HepG2 (cell line): ENCODE measurements around the gene NID1. TPM values are rescaled to one million over a fixed set of nuclear protein-coding genes. Genes with fewer than 3 reads are reported as not detected.

Experiments
- ELF1 ChIP-seq: sonication (generic); formaldehyde crosslinking; IDR thresholded peaks from 2 replicates; pipeline ENCODE4 v1.4.0; 2020; ENCODE audit warnings: missing genetic modification reagents
- JUND ChIP-seq: sonication (generic); formaldehyde crosslinking; IDR thresholded peaks from 2 replicates; pipeline ENCODE4 v1.8.0; 2022; ENCODE audit warnings: mild to moderate bottlenecking, missing genetic modification reagents
- MTF1 ChIP-seq: sonication (generic); formaldehyde crosslinking; IDR thresholded peaks from 2 replicates; pipeline ENCODE4 v1.5.0; 2020; ENCODE audit warnings: missing genetic modification reagents
- MYNN ChIP-seq: sonication (generic); formaldehyde crosslinking; IDR thresholded peaks from 2 replicates; pipeline ENCODE4 v1.4.0; 2020; ENCODE audit warnings: mild to moderate bottlenecking, low read depth, missing genetic modification reagents
- PAF1 ChIP-seq: IDR thresholded peaks from 2 replicates; pipeline ENCODE4 v1.6.1; 2016; ENCODE audit warnings: missing genetic modification reagents, missing compliant biosample characterization
- RCOR2 ChIP-seq: IDR thresholded peaks from 2 replicates; pipeline ENCODE4 v1.6.1; 2016; ENCODE audit warnings: missing biosample characterization, missing genetic modification reagents
- TEAD2 ChIP-seq: sonication (generic); formaldehyde crosslinking; IDR thresholded peaks from 2 replicates; pipeline ENCODE4 v1.9.0; 2021; ENCODE audit warnings: missing genetic modification reagents
- XRCC5 ChIP-seq: fragments of 200-400 bp; formaldehyde crosslinking; optimal IDR thresholded peaks from 2 replicates; pipeline ENCODE3; 2017; ENCODE audit warnings: mild to moderate bottlenecking, low read length
- ZNF143 ChIP-seq: sonication (generic); formaldehyde crosslinking; IDR thresholded peaks from 2 replicates; pipeline ENCODE4 v1.4.0; 2020; ENCODE audit warnings: missing genetic modification reagents
- ZNF235 ChIP-seq: sonication (generic); formaldehyde crosslinking; IDR thresholded peaks from 2 replicates; pipeline ENCODE4 v1.8.1; 2023; ENCODE audit warnings: mild to moderate bottlenecking, missing genetic modification reagents, borderline replicate concordance
- ZNF354B ChIP-seq: sonication (generic); formaldehyde crosslinking; IDR thresholded peaks from 2 replicates; pipeline ENCODE4 v1.8.0; 2022; ENCODE audit warnings: mild to moderate bottlenecking, missing genetic modification reagents
- ZNF407 ChIP-seq: sonication (generic); formaldehyde crosslinking; IDR thresholded peaks from one replicate; pipeline ENCODE4 v1.5.1; 2020; ENCODE audit warnings: mild to moderate bottlenecking, missing genetic modification reagents; ENCODE audit errors: not compliant biosample characterization
- ZNF546 ChIP-seq: sonication (generic); formaldehyde crosslinking; conservative IDR thresholded peaks from 2 replicates; pipeline ENCODE4 v1.8.1; 2023; ENCODE audit warnings: mild to moderate bottlenecking, missing genetic modification reagents
- ZNF614 ChIP-seq: IDR thresholded peaks from 2 replicates; pipeline ENCODE4 v1.6.1; 2018; ENCODE audit warnings: missing biosample characterization, missing genetic modification reagents, inconsistent platforms, borderline replicate concordance
- polyA plus RNA-seq, 8 experiments: library from polyadenylated mRNA; depleted of rRNA in 3 of 8; stranded (reverse) in 7 of 8; unstranded in 1 of 8; fragments of >200 nt; fragmentation: Illumina TruSeq in 4 of 8; extraction: Trizol in 4 of 8; gene quantifications; 2 replicates each; pipeline versions ENCODE4 v1.2.1 to v1.2.3, GENCODE V29; 2011 to 2016; ENCODE audit warnings: low read depth in 4 of 8, missing spikeins in 1 of 8, mixed read lengths in 1 of 8; ENCODE audit not compliant: insufficient read depth in 1 of 8
- total RNA-seq, 5 experiments: library from RNA; depleted of rRNA; stranded (reverse); fragments of >200 nt; fragmentation: Illumina TruSeq; extraction: Trizol; gene quantifications; 2 replicates each; pipeline ENCODE4 v1.2.3, GENCODE V29; 2016; ENCODE audit warnings: low read depth in 1 of 5
- TF ChIP-seq, protein P1 (sequence below): IDR thresholded peaks from 2 replicates; pipeline ENCODE4 v1.6.1; 2016
- TF ChIP-seq, protein P2 (sequence below), 2 experiments: sonication (generic) in 1 of 2; formaldehyde crosslinking in 1 of 2; IDR thresholded peaks; 2 replicates each; pipeline versions ENCODE4 v1.4.0 to v1.6.1; 2018 to 2020; ENCODE audit warnings: missing genetic modification reagents in 2 of 2, borderline replicate concordance in 1 of 2, low read depth in 1 of 2, mild to moderate bottlenecking in 1 of 2, missing biosample characterization in 1 of 2

Gene NID1
- total and polyA plus RNA-seq, 2 of the 13 experiments (the other 11 are each of a cell fraction or from before 2014, with no cell fraction given) = 50.2 to 56.1 TPM

GRCh38 chr1:236063919-236064673 lies 794 bp downstream of the NID1 start (continued):
- TF ChIP-seq ZNF407 (CRISPR knock-in tag) = peak; percentile 88
- peak; percentile 79 for TF ChIP-seq ZNF143 (CRISPR knock-in tag)
- TF ChIP-seq ZNF354B (CRISPR knock-in tag) = no peak
- peak; percentile 91 for TF ChIP-seq ZNF546 (CRISPR knock-in tag)
- TF ChIP-seq XRCC5 = peak; percentile 72
- peak; percentile 89; the same call in 1 of the 2 replicates for TF ChIP-seq ZNF614
- TF ChIP-seq, protein P1, sequence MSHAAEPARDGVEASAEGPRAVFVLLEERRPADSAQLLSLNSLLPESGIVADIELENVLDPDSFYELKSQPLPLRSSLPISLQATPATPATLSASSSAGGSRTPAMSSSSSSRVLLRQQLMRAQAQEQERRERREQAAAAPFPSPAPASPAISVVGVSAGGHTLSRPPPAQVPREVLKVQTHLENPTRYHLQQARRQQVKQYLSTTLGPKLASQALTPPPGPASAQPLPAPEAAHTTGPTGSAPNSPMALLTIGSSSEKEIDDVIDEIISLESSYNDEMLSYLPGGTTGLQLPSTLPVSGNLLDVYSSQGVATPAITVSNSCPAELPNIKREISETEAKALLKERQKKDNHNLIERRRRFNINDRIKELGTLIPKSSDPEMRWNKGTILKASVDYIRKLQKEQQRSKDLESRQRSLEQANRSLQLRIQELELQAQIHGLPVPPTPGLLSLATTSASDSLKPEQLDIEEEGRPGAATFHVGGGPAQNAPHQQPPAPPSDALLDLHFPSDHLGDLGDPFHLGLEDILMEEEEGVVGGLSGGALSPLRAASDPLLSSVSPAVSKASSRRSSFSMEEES (CRISPR knock-in tag) = peak; percentile 93
- TF ChIP-seq PAF1 = no peak
- TF ChIP-seq MTF1 (CRISPR knock-in tag) = peak; percentile 88; the same call in 1 of the 2 replicates
- TF ChIP-seq, protein P2, sequence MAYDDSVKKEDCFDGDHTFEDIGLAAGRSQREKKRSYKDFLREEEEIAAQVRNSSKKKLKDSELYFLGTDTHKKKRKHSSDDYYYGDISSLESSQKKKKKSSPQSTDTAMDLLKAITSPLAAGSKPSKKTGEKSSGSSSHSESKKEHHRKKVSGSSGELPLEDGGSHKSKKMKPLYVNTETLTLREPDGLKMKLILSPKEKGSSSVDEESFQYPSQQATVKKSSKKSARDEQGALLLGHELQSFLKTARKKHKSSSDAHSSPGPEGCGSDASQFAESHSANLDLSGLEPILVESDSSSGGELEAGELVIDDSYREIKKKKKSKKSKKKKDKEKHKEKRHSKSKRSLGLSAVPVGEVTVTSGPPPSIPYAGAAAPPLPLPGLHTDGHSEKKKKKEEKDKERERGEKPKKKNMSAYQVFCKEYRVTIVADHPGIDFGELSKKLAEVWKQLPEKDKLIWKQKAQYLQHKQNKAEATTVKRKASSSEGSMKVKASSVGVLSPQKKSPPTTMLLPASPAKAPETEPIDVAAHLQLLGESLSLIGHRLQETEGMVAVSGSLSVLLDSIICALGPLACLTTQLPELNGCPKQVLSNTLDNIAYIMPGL (CRISPR knock-in tag; IDR thresholded peaks at IDR 0.05; ENCODE audit: borderline replicate concordance in 1 of 2, low read depth in 1 of 2) = peak; percentile 77 to 87
- peak; percentile 75 for TF ChIP-seq RCOR2 (CRISPR knock-in tag)
- TF ChIP-seq ZNF235 (CRISPR knock-in tag) = peak; percentile 41; the same call in 1 of the 2 replicates
- peak; percentile 53; the same call in 1 of the 2 replicates for TF ChIP-seq JUND (CRISPR knock-in tag)
- peak; percentile 77 for TF ChIP-seq ELF1 (CRISPR knock-in tag)
- 0 out of 2 replicates have a peak, but pooled peaks have one; percentile 62 for TF ChIP-seq MYNN (CRISPR knock-in tag)
- TF ChIP-seq TEAD2 (CRISPR knock-in tag) = 0 out of 2 replicates have a peak, but pooled peaks have one; percentile 56
